H9 (cell line): Measurements from ENCODE around the gene NLRC3. TPM values are rescaled to one million over a fixed set of nuclear protein-coding genes. Genes with fewer than 3 reads are reported as not detected.

ENCODE experiments used
- DNase-seq: peaks from one replicate; pipeline ENCODE4 v3.0.0-alpha.2; 2017
- H2AFZ ChIP-seq: one replicate; pipeline ENCODE4 v1.6.1; 2013; ENCODE audit warnings: mild to moderate bottlenecking, low read length, control low read depth, moderate library complexity
- H2AK5ac ChIP-seq: 2 replicates; pipeline ENCODE4 v1.6.1; 2013; ENCODE audit warnings: low read length, control low read depth, mixed read lengths; ENCODE audit not compliant: insufficient read length
- H2BK120ac ChIP-seq: one replicate; pipeline ENCODE4 v1.6.1; 2013; ENCODE audit warnings: low read depth, mild to moderate bottlenecking, low read length, control low read depth, inconsistent platforms; ENCODE audit not compliant: poor library complexity, severe bottlenecking
- H2BK12ac ChIP-seq: 2 replicates; pipeline ENCODE4 v1.6.1; 2013; ENCODE audit warnings: low read length, control low read depth, mixed read lengths, low read depth; ENCODE audit not compliant: insufficient read length
- H2BK15ac ChIP-seq: 2 replicates; pipeline ENCODE4 v1.6.1; 2013; ENCODE audit warnings: low read depth, low read length, control low read depth
- H2BK20ac ChIP-seq: one replicate; pipeline ENCODE4 v1.6.1; 2013; ENCODE audit warnings: low read depth, mild to moderate bottlenecking, low read length, control low read depth, inconsistent platforms; ENCODE audit not compliant: poor library complexity, severe bottlenecking
- H2BK5ac ChIP-seq: 2 replicates; pipeline ENCODE4 v1.6.1; 2013; ENCODE audit warnings: low read length, control low read depth, mixed read lengths; ENCODE audit not compliant: insufficient read length
- H3K14ac ChIP-seq: 2 replicates; pipeline ENCODE4 v1.6.1; 2013; ENCODE audit warnings: low read length, control low read depth; ENCODE audit not compliant: insufficient read depth
- H3K18ac ChIP-seq: 2 replicates; pipeline ENCODE4 v1.6.1; 2013; ENCODE audit warnings: low read depth, mild to moderate bottlenecking, mixed read lengths, low read length, control low read depth; ENCODE audit not compliant: insufficient read length
- H3K23ac ChIP-seq: 2 replicates; pipeline ENCODE4 v1.6.1; 2013; ENCODE audit warnings: low read length, control low read depth, mixed read lengths, low read depth; ENCODE audit not compliant: insufficient read length
- H3K23me2 ChIP-seq: 2 replicates; pipeline ENCODE4 v1.6.1; 2013; ENCODE audit warnings: low read depth, mild to moderate bottlenecking, mixed read lengths, low read length, control low read depth; ENCODE audit not compliant: insufficient read length, poor library complexity, severe bottlenecking
- H3K27ac ChIP-seq: 2 replicates; pipeline ENCODE4 v1.5.1; 2013; ENCODE audit warnings: low read length, control low read depth, mixed read lengths, low read depth; ENCODE audit not compliant: insufficient read length
- H3K27me3 ChIP-seq: 2 replicates; pipeline ENCODE4 v1.6.1; 2013; ENCODE audit warnings: low read length, control low read depth, inconsistent platforms; ENCODE audit not compliant: insufficient read depth
- H3K4ac ChIP-seq: 2 replicates; pipeline ENCODE4 v1.6.1; 2013; ENCODE audit warnings: low read depth, mild to moderate bottlenecking, control low read depth, inconsistent platforms, low read length, moderate library complexity
- H3K4me1 ChIP-seq: 2 replicates; pipeline ENCODE4 v1.6.1; 2013; ENCODE audit warnings: low read length, control low read depth, inconsistent platforms; ENCODE audit not compliant: insufficient read depth
- H3K4me2 ChIP-seq: 2 replicates; pipeline ENCODE4 v1.6.1; 2013; ENCODE audit warnings: low read length, control low read depth, mixed read lengths; ENCODE audit not compliant: insufficient read length, insufficient read depth
- H3K56ac ChIP-seq: 2 replicates; pipeline ENCODE4 v1.6.1; 2013; ENCODE audit warnings: low read depth, mild to moderate bottlenecking, mixed read lengths, low read length, control low read depth; ENCODE audit not compliant: insufficient read length
- H3K79me1 ChIP-seq: 2 replicates; pipeline ENCODE4 v1.6.1; 2013; ENCODE audit warnings: low read depth, mild to moderate bottlenecking, moderate library complexity, low read length, control low read depth, inconsistent platforms; ENCODE audit not compliant: insufficient read depth, poor library complexity, severe bottlenecking
- H3K79me2 ChIP-seq: 2 replicates; pipeline ENCODE4 v1.6.1; 2013; ENCODE audit warnings: low read length, control low read depth, inconsistent platforms; ENCODE audit not compliant: insufficient read depth
- H3K9ac ChIP-seq: 2 replicates; pipeline ENCODE4 v1.6.1; 2013; ENCODE audit warnings: low read length, control low read depth, mixed read lengths; ENCODE audit not compliant: insufficient read length; ENCODE audit errors: extremely low read depth
- H3K9me3 ChIP-seq: one replicate; pipeline ENCODE4 v1.6.1; 2013; ENCODE audit warnings: low read depth, low read length, inconsistent platforms; ENCODE audit not compliant: control insufficient read depth
- H3T11ph ChIP-seq: one replicate; pipeline ENCODE4 v1.6.1; 2013; ENCODE audit warnings: mild to moderate bottlenecking, low read length, control low read depth, inconsistent platforms
- H4K20me1 ChIP-seq: one replicate; pipeline ENCODE4 v1.6.1; 2013; ENCODE audit not compliant: control insufficient read depth, insufficient read length, insufficient read depth
- H4K5ac ChIP-seq: 2 replicates; pipeline ENCODE4 v1.6.1; 2013; ENCODE audit warnings: low read depth, mild to moderate bottlenecking, mixed read lengths, low read length, control low read depth; ENCODE audit not compliant: insufficient read length
- H4K8ac ChIP-seq: replicated peaks from 2 replicates; pipeline ENCODE4 v1.6.1; 2013; ENCODE audit warnings: low read length, control low read depth, mixed read lengths, low read depth; ENCODE audit not compliant: insufficient read length
- H4K91ac ChIP-seq: 2 replicates; pipeline ENCODE4 v1.6.1; 2013; ENCODE audit warnings: low read depth, mild to moderate bottlenecking, moderate library complexity, mixed read lengths, low read length, control low read depth; ENCODE audit not compliant: insufficient read length
- H3K27ac Mint-ChIP-seq, 3 experiments: 2 replicates in 2 of 3; 3 replicates in 1 of 3; pipeline ENCODE4 v1.8.0; 2020 to 2021; ENCODE audit warnings: mixed read lengths in 3 of 3, mild to moderate bottlenecking in 1 of 3, moderate library complexity in 1 of 3
- H3K27me3 Mint-ChIP-seq: 2 replicates; pipeline ENCODE4 v1.8.0; 2021; ENCODE audit warnings: low read depth, mild to moderate bottlenecking, moderate library complexity, mixed read lengths
- H3K36me3 Mint-ChIP-seq, 3 experiments: 2 replicates in 2 of 3; 3 replicates in 1 of 3; pipeline ENCODE4 v1.8.0; 2020 to 2021; ENCODE audit warnings: low read depth in 3 of 3, mixed read lengths in 3 of 3; ENCODE audit not compliant: insufficient read depth in 1 of 3
- H3K4me1 Mint-ChIP-seq, 2 experiments: 2 replicates each; pipeline ENCODE4 v1.8.0; 2020; ENCODE audit warnings: mixed read lengths in 2 of 2
- H3K4me3 Mint-ChIP-seq, 2 experiments: 2 replicates in 1 of 2; 3 replicates in 1 of 2; pipeline ENCODE4 v1.8.0; 2020 to 2021; ENCODE audit warnings: mild to moderate bottlenecking in 2 of 2, mixed read lengths in 2 of 2, moderate library complexity in 1 of 2
- H3K9me3 Mint-ChIP-seq, 2 experiments: 2 replicates in 1 of 2; 3 replicates in 1 of 2; pipeline ENCODE4 v1.8.0; 2020; ENCODE audit warnings: mild to moderate bottlenecking in 2 of 2, mixed read lengths in 2 of 2, moderate library complexity in 1 of 2
- WGBS: extraction: QIAGEN DNeasy Blood & Tissue Kit; methylation state at CpG from one replicate; pipeline ENCODE4 v1.1.7; 2013; ENCODE audit warnings: missing lambda C conversion rate, low lambda C conversion rate, mixed read lengths; ENCODE audit not compliant: insufficient read length; ENCODE audit errors: extremely low coverage; 5-methylcytosine and 5-hydroxymethylcytosine counted together
- long read RNA-seq: library from polyadenylated mRNA; unstranded; transcript quantifications from one replicate; pipeline ENCODE4 v2.0.0, GENCODE V29; 2020
- total RNA-seq: library from RNA; stranded (reverse); gene quantifications from 2 replicates; pipeline ENCODE4 v1.2.1, GENCODE V29; 2021
- TF ChIP-seq, protein P1 (sequence below): fragments of 200-600 bp; sonication (generic); conservative IDR thresholded peaks from 3 replicates; pipeline ENCODE4 v1.8.0; 2021; ENCODE audit warnings: antibody characterized with exemption, mild to moderate bottlenecking

The NLRC3 gene, protein sequence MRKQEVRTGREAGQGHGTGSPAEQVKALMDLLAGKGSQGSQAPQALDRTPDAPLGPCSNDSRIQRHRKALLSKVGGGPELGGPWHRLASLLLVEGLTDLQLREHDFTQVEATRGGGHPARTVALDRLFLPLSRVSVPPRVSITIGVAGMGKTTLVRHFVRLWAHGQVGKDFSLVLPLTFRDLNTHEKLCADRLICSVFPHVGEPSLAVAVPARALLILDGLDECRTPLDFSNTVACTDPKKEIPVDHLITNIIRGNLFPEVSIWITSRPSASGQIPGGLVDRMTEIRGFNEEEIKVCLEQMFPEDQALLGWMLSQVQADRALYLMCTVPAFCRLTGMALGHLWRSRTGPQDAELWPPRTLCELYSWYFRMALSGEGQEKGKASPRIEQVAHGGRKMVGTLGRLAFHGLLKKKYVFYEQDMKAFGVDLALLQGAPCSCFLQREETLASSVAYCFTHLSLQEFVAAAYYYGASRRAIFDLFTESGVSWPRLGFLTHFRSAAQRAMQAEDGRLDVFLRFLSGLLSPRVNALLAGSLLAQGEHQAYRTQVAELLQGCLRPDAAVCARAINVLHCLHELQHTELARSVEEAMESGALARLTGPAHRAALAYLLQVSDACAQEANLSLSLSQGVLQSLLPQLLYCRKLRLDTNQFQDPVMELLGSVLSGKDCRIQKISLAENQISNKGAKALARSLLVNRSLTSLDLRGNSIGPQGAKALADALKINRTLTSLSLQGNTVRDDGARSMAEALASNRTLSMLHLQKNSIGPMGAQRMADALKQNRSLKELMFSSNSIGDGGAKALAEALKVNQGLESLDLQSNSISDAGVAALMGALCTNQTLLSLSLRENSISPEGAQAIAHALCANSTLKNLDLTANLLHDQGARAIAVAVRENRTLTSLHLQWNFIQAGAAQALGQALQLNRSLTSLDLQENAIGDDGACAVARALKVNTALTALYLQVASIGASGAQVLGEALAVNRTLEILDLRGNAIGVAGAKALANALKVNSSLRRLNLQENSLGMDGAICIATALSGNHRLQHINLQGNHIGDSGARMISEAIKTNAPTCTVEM
- 0.44 TPM in 2 replicates for total RNA-seq
- long read RNA-seq, partial matches to known transcripts: 0 of 1 reads
- long read RNA-seq, other reads (novel, unspliced or antisense): 1 of 1 reads

DNA sequence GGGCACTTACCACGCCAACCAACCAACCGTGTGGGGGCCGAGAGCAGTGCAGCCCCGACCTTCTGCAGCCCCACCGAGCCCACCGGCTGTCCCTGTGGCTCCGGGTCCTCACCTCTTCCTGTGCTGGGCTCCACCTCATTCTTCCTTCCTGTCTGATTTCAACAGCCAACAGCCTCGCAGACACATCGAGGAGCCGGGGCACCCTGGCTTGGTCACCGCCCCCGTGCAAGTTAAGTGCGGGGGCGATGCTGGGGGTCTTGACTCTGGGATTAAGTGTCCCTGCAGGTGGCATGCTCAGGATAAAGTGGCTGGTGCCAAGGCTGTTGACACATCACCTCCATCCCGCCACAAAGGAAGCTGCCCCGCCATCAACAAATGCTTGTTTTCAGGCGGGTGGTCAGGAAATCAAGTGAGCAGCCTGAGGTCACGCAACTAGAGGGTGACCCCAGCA is at the start of gene NLRC3:
TSS of gene NLRC3 (minus strand) at position 102 of the 451 bp plus-strand sequence. CDS start 12,367 bp downstream, outside the sequence.
- no peaks in the 10 kb centered on the region for H3K79me1 ChIP-seq
- H3K9ac ChIP-seq: no peak within 1 kb of the TSS
- H3K56ac ChIP-seq: no peak within 1 kb of the TSS
- peaks cover 2 to 5% (median 4%) of the 10 kb centered on the region in 3 experiments; a peak in 5 of 7 replicates for H3K36me3 Mint-ChIP-seq
- no peak within 1 kb of the TSS for H2AK5ac ChIP-seq
- H3K23ac ChIP-seq: no peak within 1 kb of the TSS
- TF ChIP-seq, protein P1, sequence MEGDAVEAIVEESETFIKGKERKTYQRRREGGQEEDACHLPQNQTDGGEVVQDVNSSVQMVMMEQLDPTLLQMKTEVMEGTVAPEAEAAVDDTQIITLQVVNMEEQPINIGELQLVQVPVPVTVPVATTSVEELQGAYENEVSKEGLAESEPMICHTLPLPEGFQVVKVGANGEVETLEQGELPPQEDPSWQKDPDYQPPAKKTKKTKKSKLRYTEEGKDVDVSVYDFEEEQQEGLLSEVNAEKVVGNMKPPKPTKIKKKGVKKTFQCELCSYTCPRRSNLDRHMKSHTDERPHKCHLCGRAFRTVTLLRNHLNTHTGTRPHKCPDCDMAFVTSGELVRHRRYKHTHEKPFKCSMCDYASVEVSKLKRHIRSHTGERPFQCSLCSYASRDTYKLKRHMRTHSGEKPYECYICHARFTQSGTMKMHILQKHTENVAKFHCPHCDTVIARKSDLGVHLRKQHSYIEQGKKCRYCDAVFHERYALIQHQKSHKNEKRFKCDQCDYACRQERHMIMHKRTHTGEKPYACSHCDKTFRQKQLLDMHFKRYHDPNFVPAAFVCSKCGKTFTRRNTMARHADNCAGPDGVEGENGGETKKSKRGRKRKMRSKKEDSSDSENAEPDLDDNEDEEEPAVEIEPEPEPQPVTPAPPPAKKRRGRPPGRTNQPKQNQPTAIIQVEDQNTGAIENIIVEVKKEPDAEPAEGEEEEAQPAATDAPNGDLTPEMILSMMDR: no peak
- no peak within 1 kb of the TSS for H4K91ac ChIP-seq
- no peak within 1 kb of the TSS for H2BK20ac ChIP-seq
- H3K18ac ChIP-seq: no peak within 1 kb of the TSS
- H3K4ac ChIP-seq: no peak within 1 kb of the TSS
- no peak within 1 kb of the TSS for H2BK15ac ChIP-seq
- no peak within 1 kb of the TSS for H2BK12ac ChIP-seq
- no peaks in the 10 kb centered on the region for H3K4me1 ChIP-seq
- H3K9me3 Mint-ChIP-seq: no peaks in the 10 kb centered on the region
- no peak within 1 kb of the TSS for H3K4me3 Mint-ChIP-seq
- no peaks in the 10 kb centered on the region for H3K23me2 ChIP-seq
- DNase-seq: no peak
- H3K27ac ChIP-seq: no peak within 1 kb of the TSS
- H2BK5ac ChIP-seq: no peak within 1 kb of the TSS
- H3K4me1 Mint-ChIP-seq: peaks cover 10 to 25% of the 10 kb centered on the region in 2 experiments; a peak in 3 of 4 replicates
- H3K27ac Mint-ChIP-seq: peak within 1 kb of the TSS in 2 of 3 experiments; percentile 41 to 83; a peak in 2 of 7 replicates
- no peak within 1 kb of the TSS for H3K4me2 ChIP-seq
- no peak within 1 kb of the TSS for H2AFZ ChIP-seq
- no peaks in the 10 kb centered on the region for H4K20me1 ChIP-seq
- no peak within 1 kb of the TSS for H4K8ac ChIP-seq
- H3T11ph ChIP-seq: no peak within 1 kb of the TSS
- no peak within 1 kb of the TSS; the same call in 1 of the 2 replicates for H3K14ac ChIP-seq
- WGBS: no CpG with 5 or more reads among the region's 18 CpGs
- H4K5ac ChIP-seq: no peak within 1 kb of the TSS
- no peaks in the 10 kb centered on the region for H3K27me3 ChIP-seq
- no peaks in the 10 kb centered on the region for H3K79me2 ChIP-seq
- H3K9me3 ChIP-seq: no peaks in the 10 kb centered on the region
- H3K27me3 Mint-ChIP-seq: no peaks in the 10 kb centered on the region; the same call in 1 of the 2 replicates
- H2BK120ac ChIP-seq: no peak within 1 kb of the TSS
